Prostate gland (tissue), 2 donors: ENCODE measurements around the gene SPDYE2.
"Not testable (repeated sequence)": the region's sequence is repeated elsewhere in the genome, so short reads cannot be mapped to it uniquely, and the experiment has no call there.

Experiments
- POLR2A ChIP-seq: fragments of 450-650 bp; IDR thresholded peaks from one replicate; pipeline ENCODE4 v1.6.1; 2016; ENCODE audit warnings: antibody characterized with exemption, mild to moderate bottlenecking
- POLR2AphosphoS5 ChIP-seq: sonication (generic); formaldehyde crosslinking; IDR thresholded peaks from one replicate; pipeline ENCODE4 v1.6.1; 2017; ENCODE audit warnings: antibody characterized with exemption
- TF ChIP-seq, protein P1 (sequence below), 4 experiments: fragments of 200-600 bp in 2 of 4; fragments of 450-650 bp in 2 of 4; sonication (generic) in 2 of 4; IDR thresholded peaks; 1 replicate in 3 of 4; 2 replicates in 1 of 4; pipeline ENCODE4 v1.5.1; 2016 to 2019; ENCODE audit warnings: antibody characterized with exemption in 4 of 4, mild to moderate bottlenecking in 2 of 4, moderate library complexity in 2 of 4

DNA sequence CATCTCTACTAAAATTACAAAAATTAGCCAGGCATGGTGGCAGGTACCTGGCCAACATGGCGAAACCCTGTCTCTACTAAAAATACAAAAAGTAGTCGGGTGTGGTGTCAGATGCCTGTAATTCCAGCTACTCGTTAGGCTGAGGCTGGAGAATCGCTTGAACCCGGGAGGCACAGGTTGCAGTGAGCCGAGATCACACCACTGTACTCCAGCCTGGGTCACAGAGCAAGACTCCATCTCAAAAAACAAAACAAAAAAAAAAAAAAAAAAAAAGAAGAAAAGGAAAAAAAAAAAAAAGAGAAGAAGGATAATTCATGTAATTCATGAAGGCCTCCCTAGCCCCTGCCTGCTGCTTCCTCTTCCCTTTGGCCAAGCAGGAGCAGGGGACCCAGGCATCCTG lies 10.4 kb upstream of the SPDYE2 start:
- TF ChIP-seq, protein P1, sequence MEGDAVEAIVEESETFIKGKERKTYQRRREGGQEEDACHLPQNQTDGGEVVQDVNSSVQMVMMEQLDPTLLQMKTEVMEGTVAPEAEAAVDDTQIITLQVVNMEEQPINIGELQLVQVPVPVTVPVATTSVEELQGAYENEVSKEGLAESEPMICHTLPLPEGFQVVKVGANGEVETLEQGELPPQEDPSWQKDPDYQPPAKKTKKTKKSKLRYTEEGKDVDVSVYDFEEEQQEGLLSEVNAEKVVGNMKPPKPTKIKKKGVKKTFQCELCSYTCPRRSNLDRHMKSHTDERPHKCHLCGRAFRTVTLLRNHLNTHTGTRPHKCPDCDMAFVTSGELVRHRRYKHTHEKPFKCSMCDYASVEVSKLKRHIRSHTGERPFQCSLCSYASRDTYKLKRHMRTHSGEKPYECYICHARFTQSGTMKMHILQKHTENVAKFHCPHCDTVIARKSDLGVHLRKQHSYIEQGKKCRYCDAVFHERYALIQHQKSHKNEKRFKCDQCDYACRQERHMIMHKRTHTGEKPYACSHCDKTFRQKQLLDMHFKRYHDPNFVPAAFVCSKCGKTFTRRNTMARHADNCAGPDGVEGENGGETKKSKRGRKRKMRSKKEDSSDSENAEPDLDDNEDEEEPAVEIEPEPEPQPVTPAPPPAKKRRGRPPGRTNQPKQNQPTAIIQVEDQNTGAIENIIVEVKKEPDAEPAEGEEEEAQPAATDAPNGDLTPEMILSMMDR (IDR thresholded peaks at IDR 0.05) = not testable (repeated sequence)
- not testable (repeated sequence) for TF ChIP-seq POLR2AphosphoS5, POLR2A
